GM19452 (cell line): ENCODE data around the gene SRSF9.
"Not testable (repeated sequence)": the region's sequence is repeated elsewhere in the genome, so short reads cannot be mapped to it uniquely, and the experiment has no call there.

ENCODE experiments used
- ATAC-seq: cut with Tn5 transposase; IDR thresholded peaks from one replicate; pipeline ENCODE4 v1.9.1; 2021; ENCODE audit not compliant: unreplicated experiment

The SRSF9 gene

DNA sequence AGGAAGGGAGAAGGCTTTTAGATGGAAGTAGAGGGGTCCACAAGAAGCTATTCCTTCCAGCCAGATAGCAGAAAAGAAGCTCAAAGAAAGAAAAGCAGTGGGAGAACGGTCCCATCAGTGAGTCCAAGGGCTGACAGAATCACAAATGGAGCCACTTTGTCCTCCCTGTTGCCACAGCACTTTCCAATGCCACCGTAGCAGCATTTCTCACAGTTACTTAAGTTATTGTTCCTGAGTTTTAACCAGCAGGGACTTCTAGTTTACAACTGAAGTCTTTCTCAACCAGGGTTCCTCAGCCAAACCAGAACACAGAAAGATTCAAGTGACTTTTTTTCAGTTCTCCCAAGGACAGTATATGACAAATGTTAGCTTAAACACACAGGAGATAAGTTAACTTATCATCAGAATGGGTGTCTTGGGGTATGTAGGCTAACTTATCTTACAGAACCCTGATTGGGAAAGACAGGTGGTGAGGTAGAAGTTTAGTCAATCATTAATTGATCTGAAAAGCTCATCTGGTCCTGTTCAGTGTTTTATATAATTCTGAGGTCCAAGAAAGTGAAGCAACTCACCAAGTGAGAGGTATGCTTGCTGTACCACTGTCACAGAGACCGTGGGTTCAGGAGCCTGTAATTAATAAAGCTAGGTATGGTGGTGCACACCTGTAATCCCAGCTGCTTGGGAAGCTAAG is 16.3 kb downstream of the SRSF9 start:
- no peak for ATAC-seq

DNA sequence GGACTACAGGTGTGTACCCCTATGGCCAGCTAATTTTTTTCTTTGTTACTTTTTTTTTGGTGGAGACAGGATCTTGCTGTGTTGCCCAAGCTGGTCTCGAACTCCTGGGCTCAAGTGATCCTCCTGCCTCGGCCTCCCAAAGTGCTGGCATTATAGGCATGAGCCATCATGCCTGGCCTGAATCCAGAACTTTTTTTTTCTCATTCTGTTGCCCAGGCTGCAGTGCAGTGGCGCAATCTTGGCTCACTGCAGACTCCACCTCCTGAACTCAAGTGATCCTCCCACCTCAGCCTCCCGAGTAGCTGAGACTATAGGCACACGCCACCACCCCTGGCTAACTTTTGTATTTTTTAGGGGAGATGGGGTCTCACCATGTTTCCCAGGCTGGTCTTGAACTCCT is 17.0 kb downstream of the SRSF9 start:
- ATAC-seq, result not testable (repeated sequence)

DNA sequence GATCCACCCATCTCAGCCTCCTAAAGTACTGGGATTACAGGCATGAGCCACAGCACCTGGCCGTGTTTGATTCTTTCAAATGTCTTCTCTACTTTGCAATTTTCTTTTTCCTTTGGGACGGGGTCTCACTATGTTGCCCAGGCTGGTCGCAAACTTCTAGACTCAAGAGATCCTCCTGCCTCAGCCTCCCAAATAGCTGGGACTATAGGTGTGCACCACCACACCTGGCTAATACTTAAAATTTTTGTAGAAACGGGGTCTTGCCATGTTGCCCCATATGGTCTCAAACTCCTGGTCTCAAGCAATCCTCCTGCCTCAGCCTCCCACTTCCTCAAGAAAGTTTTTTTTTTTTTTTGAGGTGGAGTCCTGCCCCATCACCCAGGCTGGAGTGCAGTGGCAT is 21.6 kb downstream of the SRSF9 start:
- ATAC-seq, result no peak

DNA sequence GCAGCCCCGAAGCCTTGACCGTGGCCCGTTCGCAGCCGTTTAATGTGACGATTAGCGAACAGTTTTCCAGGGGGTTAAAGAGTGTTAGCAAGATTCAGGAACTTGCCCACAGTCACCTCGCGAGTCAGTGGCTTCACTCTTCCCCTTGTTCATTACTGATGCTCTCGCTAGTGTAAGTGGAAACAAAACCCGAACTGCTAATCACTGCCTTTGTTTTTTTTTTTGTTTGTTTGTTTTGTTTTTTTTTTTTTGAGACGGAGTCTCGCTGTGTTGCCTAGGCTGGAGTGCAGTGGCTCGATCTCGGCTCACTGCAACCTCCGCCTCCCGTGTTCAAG is 22.7 kb downstream of the SRSF9 start:
- not testable (repeated sequence) for ATAC-seq

DNA sequence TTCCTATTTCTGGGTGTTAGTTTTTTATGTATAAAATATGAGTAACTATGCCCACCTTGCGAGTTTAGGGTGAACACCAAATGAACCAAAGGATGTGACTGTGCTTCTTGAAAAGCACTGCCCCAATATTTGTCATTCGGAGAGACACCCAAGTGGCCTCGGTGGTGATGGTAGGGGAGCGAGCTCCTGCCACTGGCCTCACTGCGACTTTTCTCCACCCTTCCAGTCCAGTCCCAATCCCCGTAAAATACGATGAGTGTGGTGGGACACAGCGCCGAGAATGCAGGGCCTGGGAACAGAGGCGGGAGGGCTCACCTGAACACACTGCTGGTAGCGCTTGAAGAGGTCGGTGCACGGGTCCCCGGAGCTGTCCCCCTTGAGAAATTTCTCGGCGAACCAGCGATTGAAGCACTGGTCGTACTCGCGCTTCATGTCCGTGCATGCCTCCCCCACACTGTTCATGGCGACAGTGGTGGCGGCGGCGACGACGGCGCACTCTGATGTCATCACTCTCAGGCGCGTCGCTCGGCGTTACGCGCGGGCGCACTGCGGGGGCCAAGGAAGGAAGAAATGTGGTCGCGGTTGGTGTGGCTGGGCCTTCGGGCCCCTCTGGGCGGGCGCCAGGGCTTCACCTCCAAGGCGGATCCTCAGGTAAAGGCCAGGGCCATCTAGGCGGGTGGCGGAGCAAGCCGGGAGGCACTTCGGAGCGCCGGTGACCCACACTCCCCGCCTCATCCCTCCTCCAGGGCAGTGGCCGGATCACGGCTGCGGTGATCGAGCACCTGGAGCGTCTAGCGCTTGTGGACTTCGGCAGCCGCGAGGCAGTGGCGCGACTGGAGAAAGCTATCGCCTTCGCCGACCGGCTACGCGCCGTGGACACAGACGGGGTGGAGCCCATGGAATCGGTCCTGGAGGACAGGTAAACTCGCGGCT is 23.4 kb downstream of the SRSF9 start, which contains the start of the genes GATC and TRIAP1:
Gene GATC, plus strand, starts transcription at position 534 of the 933 bp plus-strand sequence. Its CDS starts 37 bp downstream, at position 571.
Gene TRIAP1, minus strand, starts transcription at position 474 of the 933 bp plus-strand sequence. Its CDS starts 12 bp downstream, at position 462.
- ATAC-seq, result peak; percentile 82

DNA sequence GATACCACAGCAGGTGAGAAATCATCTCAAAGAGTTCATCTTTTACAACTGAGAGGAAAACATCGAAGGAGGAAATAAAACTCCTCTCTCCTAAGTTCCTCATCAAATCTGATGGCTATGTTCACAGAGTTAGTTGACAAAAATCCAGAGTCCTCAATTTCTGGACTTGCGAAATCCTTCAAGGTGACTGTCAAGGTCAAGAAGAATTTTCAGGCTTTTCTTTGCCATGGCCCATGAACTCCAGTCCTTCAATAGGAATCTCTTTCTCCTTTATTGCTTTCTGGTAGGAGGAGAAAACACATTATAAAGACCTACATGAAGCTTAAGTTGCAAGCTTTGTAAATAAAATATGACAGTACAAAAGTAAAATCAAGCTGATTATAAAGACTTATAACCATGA is 24.9 kb downstream of the SRSF9 start:
- no peak for ATAC-seq

DNA sequence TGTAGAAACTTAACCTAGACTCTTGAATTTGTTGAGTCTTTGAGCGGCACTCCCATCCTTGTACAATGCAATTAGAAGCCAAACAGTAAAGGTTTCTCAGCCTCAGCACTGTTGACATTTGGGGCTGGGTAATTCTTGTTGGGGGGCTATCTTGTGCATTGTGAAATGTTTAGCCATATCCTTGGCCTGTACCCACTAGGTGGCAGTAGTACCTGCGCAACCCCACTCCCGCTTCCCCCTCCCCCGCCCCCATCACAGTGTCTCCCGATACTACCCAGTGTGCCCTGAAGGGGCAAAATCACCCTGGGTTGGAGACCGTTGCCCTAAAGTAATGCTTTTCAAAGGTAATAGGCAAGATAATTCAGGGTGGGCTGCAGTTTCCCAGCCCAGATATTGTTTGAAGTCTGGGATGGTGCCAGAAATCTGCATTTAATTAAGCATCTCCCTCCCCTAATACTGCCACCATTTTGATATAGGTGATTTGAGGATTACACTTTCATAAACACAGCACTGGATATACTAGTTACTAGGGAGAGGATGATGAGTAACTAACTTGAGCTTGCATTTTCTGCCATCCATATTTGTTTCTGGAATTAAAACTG is 29.8 kb downstream of the SRSF9 start:
- no peak for ATAC-seq

DNA sequence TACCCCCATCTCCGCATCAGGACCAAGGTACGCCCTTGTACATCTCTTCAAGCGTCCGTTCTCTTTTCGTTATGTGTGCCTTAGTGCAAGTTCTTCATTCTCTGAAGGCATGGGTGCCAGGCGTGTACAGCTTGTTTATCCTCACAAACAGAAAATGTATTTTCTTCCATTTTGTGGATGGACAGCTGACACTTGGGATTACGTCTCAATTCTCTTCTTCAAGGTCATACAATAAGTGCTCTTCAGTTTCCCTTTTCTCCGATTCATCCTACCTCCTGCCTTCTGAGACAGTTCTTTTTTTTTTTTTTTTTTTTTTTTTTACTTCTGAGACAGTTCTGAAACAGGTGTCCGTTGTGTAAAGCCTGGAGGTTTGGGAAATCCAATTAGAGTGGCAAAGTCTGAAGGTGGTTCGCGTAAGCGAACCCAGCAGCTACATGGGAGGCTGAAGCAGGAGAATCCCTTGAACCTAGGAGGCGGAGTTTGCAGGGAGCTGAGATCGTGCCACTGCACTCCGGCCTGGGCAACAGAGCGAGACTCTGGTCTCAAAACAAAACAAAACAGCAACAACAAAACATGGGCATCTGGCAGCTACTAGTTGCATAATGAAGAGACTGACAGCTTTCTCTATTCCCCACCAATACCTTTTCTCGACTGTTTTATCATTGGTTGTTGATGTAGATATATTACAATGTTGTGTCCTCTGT is 30.9 kb downstream of the SRSF9 start:
- no peak for ATAC-seq

DNA sequence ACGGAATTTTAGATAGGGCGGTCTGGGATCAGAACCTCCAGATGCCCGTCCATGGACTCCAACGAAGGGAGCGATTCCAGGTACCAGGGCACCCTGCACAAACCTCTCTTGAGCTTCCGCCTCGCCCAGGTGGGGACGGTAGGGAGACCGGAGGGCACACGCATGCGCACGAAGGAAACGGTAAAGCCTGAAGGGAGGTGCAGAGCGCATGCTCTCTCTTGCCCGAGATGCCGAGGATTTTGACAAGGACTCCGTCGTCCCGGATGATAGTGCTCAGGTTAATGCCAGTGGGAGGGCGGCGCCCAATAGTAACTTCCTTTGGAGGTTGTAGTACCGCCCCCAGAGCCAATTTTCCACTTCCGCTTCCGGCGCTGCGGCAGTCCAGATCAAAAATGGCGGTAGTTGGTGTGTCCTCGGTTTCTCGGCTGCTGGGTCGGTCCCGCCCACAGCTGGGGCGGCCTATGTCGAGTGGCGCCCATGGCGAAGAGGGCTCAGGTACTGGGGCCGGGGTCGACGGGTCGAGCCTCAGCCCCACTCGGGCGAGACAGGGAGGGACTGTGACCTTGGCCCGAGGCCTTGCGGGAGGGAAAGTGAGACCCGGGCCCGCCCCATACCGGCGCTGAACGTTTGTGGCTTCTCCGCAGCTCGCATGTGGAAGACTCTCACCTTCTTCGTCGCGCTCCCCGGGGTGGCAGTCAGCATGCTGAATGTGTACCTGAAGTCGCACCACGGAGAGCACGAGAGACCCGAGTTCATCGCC is 31.6 kb downstream of the SRSF9 start, which contains the start of gene COX6A1:
Gene COX6A1, plus strand, starts transcription at position 379 of the 760 bp plus-strand sequence. Its CDS starts 14 bp downstream, at position 393.
- peak; percentile 97 for ATAC-seq

DNA sequence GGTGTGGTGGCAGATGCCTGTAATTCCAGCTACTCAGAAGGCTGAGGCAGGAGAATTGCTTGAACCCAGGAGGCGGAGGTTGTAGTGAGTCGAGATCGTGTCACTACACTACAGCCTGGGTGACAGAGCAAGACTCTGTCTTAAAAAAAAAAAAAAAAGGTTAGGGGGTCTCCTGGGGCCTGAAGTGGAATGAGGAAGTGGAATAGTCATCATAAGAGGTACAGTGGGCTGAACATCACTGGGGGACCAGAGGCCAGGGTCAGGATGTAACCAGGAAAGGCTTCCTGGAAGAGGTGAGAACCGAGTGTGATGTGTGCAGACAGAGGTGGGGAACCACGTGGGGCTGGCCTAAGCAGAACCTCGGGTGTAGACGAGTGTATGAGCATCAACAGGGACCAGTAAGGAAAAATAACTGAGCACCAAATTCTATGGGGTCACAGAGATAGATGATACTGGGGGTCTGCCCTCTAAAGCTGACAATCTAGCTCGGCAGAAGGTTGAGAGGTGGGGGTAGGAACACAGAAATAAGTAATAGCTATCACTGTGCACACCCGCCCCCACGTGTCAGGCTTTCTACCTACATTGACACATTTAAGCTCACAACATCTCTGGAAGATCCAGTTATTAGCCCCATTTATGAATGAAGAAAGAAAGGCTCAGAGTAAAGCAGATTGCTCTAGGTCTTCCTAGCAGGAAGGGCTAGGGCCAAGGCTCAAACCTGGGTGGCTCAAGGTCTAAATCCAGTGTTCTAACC is 36.6 kb downstream of the SRSF9 start:
- no peak for ATAC-seq

DNA sequence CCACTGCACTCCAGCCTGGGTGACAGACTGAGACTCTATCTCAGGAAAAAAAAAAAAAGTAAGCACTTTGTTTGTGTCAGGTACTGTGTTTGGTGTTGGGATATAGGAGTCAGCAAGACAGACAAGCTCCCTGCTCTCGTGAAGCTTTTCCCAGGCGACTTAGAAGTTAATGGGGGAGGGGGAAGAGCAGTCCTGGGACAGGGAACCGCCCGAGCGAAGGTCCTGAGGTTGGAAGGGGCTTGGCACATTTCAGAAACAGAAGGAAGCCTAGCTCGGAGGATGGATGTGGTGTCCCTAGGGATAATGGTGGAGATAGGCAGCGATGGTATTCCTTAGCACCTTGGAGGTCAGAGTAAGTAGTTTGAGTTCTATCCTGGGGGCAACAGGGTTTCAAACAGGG is 40.2 kb downstream of the SRSF9 start:
- no peak for ATAC-seq

DNA sequence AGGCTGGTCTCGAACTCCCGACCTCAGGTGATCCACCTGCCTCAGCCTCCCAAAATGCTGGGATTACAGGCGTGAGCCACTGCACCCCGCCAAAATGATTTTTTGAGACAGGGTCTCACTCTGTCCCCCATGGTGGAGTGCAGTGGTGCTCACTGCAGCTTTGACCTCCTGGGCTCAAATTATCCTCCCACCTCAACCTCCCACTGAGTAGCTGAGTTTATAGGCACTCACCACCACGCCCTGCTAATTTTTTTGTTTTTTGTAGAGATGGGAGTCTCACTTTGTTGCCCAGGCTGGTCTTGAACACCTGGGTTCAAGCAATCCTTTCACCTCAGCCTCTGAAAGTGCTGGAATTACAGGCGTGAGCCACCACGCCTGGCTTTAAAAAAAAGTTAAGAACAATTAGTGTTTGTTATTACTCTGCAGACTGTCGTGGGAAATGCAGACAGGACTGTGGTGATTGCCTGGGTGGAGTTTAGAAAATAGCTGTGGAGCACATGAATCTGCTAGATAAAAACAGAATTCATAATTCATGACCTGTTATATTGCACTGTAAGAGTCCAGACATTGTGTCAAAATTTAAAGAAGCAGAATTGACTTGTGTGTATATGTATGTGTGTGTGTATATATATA is 40.8 kb downstream of the SRSF9 start:
- ATAC-seq, result no peak

DNA sequence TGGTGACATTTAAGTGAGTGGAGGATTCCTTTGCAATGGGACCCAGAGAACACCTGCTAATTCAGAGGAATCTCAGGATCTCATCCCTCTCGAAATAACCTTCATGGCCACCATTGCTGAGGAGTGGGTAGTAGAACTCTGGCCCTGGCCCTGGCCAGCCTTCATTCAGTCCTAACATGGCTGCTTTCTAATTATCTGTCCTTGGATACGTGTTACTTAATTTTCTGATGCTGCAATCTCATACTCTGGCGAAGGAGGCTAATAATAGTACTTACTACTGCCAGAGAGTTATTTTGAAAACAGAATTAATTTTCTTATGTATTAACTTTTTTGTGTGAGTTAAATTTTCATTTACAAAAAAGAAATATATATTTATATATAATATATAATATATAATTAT is 43.8 kb downstream of the SRSF9 start:
- ATAC-seq, result no peak

DNA sequence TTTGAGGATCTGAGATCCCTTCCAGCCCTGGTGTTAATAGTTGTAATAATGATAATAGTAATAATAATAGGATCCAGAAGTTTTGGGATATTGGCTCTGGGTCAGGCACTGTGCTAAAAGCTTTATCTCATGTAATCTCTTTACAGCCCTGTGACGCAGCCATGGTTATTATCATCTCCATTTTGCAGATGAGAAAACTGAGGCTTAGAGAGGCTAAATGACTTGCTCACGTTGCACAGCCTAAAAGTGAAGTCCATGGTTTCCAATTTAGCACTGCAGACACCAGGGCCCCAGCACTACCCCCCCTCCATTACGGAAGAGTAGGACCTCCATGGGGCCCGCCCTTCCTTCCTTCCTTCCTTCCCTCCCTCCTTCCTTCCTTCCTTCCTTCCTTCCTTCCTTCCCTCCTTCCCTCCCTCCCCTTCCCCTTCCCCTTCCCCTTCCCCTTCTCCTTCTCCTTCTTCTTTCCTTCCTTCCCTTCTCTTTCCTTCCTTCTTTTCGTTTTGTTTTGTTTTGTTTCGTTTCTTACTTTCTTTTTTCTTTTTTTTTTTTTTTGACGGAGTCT is 46.6 kb downstream of the SRSF9 start:
- no peak for ATAC-seq

DNA sequence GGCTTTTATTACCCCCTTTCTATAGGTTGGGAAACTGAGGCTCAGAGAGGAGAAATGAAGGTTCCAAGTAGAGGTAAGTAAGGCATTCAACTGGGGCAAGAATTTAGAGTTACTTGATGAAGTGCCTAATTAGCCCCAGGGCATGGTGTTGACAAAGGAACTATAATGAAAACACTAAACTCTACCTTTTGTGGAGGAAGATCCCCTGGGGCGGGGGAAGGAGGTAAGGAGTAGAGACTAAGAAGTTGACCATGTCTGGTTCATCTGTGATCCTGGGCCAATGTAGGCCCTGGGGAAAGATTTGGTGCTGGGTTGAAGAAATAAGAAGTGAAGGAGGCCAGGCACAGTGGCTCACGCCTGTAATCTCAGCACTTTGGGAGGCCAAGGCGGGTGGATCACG is 47.8 kb downstream of the SRSF9 start:
- ATAC-seq, result no peak

DNA sequence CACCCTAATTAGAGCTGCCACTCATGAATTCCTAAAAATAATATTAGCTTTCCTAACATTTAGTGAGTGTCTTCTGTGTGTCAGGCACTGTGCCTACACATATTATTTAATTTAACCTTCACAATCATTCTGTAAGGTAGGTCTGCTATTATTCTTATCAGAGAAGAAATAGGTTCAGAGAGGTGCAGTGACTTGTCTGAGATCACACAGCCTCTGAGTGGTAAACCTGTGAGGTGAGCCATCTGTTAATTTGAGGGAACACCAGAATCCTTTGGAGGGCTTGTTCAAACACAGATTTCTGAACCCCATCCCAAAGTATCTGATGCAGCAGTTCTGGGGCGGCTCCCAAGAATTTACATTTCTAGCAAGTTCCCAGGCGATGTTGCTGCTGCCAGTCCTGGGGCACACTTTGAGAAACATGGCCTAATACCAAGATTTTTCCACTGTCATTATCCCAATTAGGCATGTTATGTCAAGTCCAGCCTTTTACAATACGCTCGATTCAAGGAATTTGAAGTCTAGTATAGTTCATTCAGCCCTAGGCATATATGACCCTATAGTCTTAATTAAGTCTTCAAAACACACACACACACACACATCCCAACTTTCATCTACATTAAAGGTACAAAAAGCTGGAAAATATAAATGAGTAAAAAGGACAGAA is 51.5 kb downstream of the SRSF9 start:
- no peak for ATAC-seq

DNA sequence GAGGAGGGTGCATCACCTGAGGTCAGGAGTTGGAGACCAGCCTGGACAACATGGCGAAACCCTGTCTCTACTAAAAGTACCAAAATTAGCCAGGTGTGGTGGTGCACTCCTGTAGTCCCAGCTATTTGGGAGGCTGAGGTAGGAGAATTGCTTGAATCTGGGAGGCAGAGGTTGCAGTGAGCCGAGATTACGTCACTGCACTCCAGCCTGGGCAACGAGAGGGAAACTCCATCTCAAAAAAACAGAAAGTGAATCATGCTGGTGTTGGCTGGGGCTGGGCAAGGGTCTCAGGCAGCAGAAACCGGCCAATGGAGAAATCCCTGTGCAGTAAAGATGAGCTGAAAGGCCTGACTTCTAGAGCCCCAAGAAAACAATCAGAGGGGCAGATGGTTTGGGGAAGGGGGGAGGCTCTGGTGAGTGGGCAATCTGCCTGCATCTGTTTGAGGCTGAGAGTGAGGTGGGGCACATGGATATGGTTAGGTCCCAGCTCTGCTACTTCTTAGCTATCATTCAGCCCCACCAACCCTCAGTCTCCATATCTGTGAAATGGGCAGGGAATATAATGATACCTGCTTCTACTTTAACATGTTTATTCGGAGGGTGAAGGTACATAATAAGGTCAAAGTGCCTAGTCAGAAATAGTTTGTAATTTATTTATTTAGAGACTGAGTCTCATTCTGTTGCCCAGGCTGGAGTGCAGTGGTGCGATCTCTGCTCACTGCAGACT is 52.9 kb downstream of the SRSF9 start:
- ATAC-seq, result no peak
